Parathyroid adenoma (tissue), 2 donors: ENCODE data around the gene ATP5MG.

Experiments
- H2AFZ ChIP-seq: fragments of 300-600 bp; sonication (generic); one replicate; pipeline ENCODE4 v1.7.0; 2017; ENCODE audit warnings: antibody characterized with exemption, mild to moderate bottlenecking
- H3K27ac ChIP-seq: fragments of 300-600 bp; sonication (generic); one replicate; pipeline ENCODE4 v1.7.0; 2017
- H3K27me3 ChIP-seq: fragments of 300-600 bp; sonication (generic); one replicate; pipeline ENCODE4 v1.7.0; 2017; ENCODE audit warnings: low read length; ENCODE audit not compliant: control insufficient read depth, insufficient read depth
- H3K36me3 ChIP-seq: fragments of 300-600 bp; sonication (generic); one replicate; pipeline ENCODE4 v1.7.0; 2017; ENCODE audit warnings: low read length; ENCODE audit not compliant: control insufficient read depth, insufficient read depth
- H3K4me1 ChIP-seq: fragments of 300-600 bp; sonication (generic); one replicate; pipeline ENCODE4 v1.7.0; 2017; ENCODE audit warnings: control low read depth
- H3K4me2 ChIP-seq: fragments of 300-600 bp; sonication (generic); one replicate; pipeline ENCODE4 v1.7.0; 2017; ENCODE audit warnings: low read length
- H3K4me3 ChIP-seq: fragments of 300-600 bp; sonication (generic); one replicate; pipeline ENCODE4 v1.7.0; 2017; ENCODE audit warnings: low read depth, low read length
- H3K79me2 ChIP-seq: fragments of 300-600 bp; sonication (generic); one replicate; pipeline ENCODE4 v1.7.0; 2017; ENCODE audit warnings: control low read depth
- H3K9ac ChIP-seq: fragments of 300-600 bp; sonication (generic); one replicate; pipeline ENCODE4 v1.7.0; 2017; ENCODE audit warnings: mild to moderate bottlenecking
- H3K9me3 ChIP-seq: fragments of 300-600 bp; sonication (generic); one replicate; pipeline ENCODE4 v1.7.0; 2017; ENCODE audit warnings: low read length; ENCODE audit not compliant: control insufficient read depth
- TF ChIP-seq, protein P1 (sequence below): fragments of 300-600 bp; sonication (generic); IDR thresholded peaks from one replicate; pipeline ENCODE4 v1.7.0; 2017; ENCODE audit warnings: antibody characterized with exemption, mild to moderate bottlenecking
- donor health status: primary hyperparathyroidism.

ATP5MG gene, protein sequence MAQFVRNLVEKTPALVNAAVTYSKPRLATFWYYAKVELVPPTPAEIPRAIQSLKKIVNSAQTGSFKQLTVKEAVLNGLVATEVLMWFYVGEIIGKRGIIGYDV

DNA sequence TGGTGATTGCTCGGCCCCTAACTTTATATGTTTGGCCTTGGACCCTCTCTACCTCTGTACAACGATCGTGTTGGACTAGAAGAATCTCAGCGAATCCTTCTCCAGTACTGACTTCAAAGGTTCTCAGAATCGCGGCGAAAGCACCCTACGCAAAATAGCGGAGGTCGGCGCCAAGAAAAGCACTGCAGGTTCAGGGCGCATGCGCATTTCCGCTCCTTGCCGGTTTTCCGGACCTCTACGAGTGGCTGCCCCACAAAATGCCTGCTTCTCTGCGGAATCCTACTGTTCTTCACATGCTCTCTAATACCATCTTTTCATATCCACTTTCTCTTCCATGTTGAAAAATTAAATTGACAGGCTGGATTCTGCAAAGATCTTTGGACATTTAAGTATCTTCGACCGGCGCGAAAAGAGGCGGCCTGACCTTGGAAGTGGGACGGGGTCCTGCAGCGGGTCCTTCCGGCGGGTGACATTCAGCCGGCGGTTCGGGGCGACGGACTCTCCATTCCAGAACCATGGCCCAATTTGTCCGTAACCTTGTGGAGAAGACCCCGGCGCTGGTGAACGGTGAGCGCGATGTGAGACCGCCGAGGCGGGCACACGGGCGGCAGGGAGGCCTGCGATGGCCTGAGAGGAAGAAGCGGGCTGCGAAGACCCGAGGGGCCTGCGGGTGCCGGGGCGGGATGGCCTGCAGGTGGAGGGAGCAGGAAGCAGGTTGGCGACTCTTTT is at the start of gene ATP5MG:
Gene ATP5MG, plus strand, starts transcription at position 456 of the 729 bp plus-strand sequence. Its CDS starts 60 bp downstream, at position 516.
- Histone ChIP-seq H3K79me2 (peaks cover 20% of the 10 kb centered on the region), H3K4me2 (peak within 1 kb of the TSS; percentile 88), H3K9me3 (no peaks in the 10 kb centered on the region), H3K4me1 (no peaks in the 10 kb centered on the region), H3K27me3 (no peaks in the 10 kb centered on the region), H3K4me3 (peak within 1 kb of the TSS; percentile 87), H2AFZ (peak within 1 kb of the TSS; percentile 90), H3K27ac (peak within 1 kb of the TSS; percentile 95), H3K36me3 (no peaks in the 10 kb centered on the region), H3K9ac (peak within 1 kb of the TSS; percentile 63)
- TF ChIP-seq, protein P1, sequence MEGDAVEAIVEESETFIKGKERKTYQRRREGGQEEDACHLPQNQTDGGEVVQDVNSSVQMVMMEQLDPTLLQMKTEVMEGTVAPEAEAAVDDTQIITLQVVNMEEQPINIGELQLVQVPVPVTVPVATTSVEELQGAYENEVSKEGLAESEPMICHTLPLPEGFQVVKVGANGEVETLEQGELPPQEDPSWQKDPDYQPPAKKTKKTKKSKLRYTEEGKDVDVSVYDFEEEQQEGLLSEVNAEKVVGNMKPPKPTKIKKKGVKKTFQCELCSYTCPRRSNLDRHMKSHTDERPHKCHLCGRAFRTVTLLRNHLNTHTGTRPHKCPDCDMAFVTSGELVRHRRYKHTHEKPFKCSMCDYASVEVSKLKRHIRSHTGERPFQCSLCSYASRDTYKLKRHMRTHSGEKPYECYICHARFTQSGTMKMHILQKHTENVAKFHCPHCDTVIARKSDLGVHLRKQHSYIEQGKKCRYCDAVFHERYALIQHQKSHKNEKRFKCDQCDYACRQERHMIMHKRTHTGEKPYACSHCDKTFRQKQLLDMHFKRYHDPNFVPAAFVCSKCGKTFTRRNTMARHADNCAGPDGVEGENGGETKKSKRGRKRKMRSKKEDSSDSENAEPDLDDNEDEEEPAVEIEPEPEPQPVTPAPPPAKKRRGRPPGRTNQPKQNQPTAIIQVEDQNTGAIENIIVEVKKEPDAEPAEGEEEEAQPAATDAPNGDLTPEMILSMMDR = no peak

- no peaks in the 10 kb centered on the region for H3K79me2 ChIP-seq
- H3K9ac ChIP-seq = no peak overlapping the region
- no peaks in the 10 kb centered on the region for H3K9me3 ChIP-seq
- no peak overlapping the region for H3K27ac ChIP-seq
- no peak overlapping the region for H3K4me2 ChIP-seq
- no peak overlapping the region for H2AFZ ChIP-seq
- H3K4me1 ChIP-seq = no peaks in the 10 kb centered on the region
- TF ChIP-seq, protein P1 = peak; percentile 38
- H3K4me3 ChIP-seq = no peak overlapping the region
- H3K27me3 ChIP-seq = no peaks in the 10 kb centered on the region
- no peaks in the 10 kb centered on the region for H3K36me3 ChIP-seq
Observed at GRCh38 chr11:118353084-118353710, 48.2 kb upstream of the ATP5MG start.

DNA sequence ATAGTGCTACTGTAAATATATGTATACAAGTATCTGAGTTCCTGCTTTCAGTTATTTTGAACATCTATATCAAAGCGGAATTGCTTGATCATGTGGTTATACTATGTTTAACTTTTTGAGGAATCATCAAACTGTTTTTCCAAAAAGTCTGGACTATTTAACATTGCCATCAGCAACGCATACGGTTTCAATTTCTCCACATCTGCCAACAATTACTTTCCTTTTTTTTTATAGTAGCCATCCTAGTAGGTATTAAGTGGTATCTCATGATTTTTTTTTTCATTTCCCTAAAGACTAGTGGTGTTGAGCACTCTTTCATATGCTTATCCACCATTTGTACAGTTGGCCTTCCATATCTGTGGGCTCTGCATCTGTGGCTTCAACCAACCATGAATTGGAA is 43.3 kb upstream of the ATP5MG start:
- Histone ChIP-seq H3K4me1 (no peaks in the 10 kb centered on the region), H3K4me2 (no peak overlapping the region), H3K27me3 (no peaks in the 10 kb centered on the region), H3K36me3 (no peaks in the 10 kb centered on the region), H3K27ac (no peak overlapping the region), H3K4me3 (no peak overlapping the region), H3K79me2 (peaks cover 8% of the 10 kb centered on the region), H2AFZ (no peak overlapping the region), H3K9me3 (no peaks in the 10 kb centered on the region), H3K9ac (no peak overlapping the region)
- TF ChIP-seq, protein P1 = no peak

- Histone ChIP-seq H3K79me2 (peaks cover 12% of the 10 kb centered on the region), H3K27me3 (no peaks in the 10 kb centered on the region), H3K9me3 (no peaks in the 10 kb centered on the region), H2AFZ (peak within 1 kb of the TSS; percentile 90), H3K9ac (peak within 1 kb of the TSS; percentile 19), H3K36me3 (no peaks in the 10 kb centered on the region), H3K4me1 (no peaks in the 10 kb centered on the region), H3K27ac (peak within 1 kb of the TSS; percentile 53), H3K4me3 (peak within 1 kb of the TSS; percentile 94), H3K4me2 (peak within 1 kb of the TSS; percentile 81)
- TF ChIP-seq, protein P1 = no peak
Observed at GRCh38 chr11:118359295-118359958, 42.0 kb upstream of the ATP5MG start, which contains the start of gene UBE4A. Gene UBE4A (plus strand): TSS chr11:118359600. CDS start chr11:118365081, 5,481 bp downstream.
